ENCODE data around the gene SLC6A11.
A peak's percentile ranks its signal among the peaks of the same experiment; 100 is the strongest.

The SLC6A11 gene

GRCh38 chr3:10816019-10816862 is at the start of gene SLC6A11:
SLC6A11 (plus strand) TSS chr3:10816228; CDS start chr3:10816266, 38 bp downstream.
- no peak for DNase-seq

DNA sequence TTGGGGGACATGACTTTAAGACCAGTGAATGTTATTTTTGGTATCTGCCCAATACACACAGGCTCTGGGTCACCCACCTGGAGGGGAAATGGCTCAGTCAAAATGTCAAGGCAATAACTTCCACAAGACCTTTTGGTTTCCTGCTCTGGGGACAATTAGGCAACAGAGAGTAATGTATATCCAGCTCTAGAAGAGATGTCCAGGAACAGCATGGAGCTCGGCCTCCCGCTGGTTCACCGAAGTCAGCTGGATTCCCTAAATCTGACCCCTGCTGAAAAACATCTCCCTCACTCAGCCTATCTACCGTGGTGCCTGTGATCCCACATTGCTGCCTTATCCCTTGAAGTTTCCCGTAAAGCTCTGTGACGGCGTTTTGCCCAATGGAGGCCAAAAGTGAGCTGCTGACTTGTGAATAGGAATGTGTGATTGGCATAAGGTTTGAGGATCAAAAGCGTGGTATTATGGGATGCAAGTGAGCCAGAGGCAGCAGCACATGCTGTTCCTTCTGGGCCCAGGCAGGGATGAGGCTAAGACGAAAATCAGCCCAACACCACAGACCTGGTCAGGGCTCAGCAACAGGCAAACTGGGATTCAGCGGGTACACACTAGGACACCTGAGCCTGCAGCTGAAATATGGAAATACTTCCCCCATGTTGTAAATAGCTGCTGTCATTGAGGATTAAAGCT is 47.2 kb upstream of the SLC6A11 start:
- DNase-seq, result no peak

DNA sequence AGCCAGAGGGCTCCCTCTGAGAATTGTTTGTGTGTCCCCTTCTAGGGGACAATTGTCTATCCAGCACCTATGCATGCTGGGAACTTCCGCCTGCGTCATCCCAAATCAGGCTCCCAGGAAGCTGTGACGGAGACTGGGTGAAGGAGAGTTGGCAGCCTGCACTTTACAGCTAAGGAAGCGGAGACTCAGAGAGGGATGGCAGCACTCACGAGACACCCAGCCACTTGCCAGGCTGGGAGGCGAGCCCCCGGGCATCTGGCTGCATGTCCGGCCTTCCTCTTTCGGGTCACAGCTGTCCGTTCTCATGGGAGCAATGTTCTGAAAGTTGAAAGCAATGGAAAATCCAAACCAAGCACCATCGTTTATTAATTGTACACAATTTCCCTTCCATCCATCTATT is 45.5 kb upstream of the SLC6A11 start:
- no peak for DNase-seq

- no peak for DNase-seq
Measured at GRCh38 chr3:10770981-10771380, 45.0 kb upstream of the SLC6A11 start.

DNA sequence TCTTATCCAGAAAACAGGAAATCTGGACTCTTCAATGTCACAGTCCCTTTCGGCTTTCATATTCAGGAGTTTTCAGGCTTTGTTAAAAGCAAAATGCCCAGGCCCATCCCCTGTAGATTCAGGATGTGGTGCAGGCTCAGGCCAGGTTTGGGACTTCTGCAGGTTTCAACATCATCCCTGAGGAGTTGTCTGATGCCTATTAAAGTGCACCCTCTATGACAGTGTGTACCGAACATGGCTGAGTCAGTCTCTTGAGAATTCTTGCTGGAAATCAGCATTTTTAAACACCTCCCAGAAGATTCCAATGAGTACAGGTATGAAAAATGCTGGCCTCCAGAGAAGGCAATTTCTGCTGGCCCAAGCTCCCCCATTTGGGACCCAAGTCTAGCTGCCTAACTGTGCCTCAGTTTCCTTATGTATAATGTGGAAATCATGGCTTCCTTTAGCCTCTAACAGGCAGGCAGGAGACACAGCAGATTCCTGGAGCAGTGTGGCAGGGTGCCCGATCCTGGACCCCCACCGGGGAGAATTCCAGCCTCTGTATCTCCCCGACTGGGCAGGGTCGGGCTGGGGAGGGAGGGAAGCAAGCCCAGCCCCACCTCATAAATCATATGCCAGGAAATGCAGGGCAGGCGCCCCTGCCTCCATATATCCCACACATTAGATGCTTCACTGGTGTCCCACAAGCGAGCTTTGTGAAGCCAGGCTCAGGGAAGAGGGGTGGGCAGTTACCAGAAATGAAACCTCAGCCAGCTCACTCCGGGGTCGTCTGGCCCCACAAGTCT is 44.4 kb upstream of the SLC6A11 start:
- no peak for DNase-seq

GRCh38 chr3:10772271-10773161 is 43.5 kb upstream of the SLC6A11 start:
- DNase-seq, result no peak

DNA sequence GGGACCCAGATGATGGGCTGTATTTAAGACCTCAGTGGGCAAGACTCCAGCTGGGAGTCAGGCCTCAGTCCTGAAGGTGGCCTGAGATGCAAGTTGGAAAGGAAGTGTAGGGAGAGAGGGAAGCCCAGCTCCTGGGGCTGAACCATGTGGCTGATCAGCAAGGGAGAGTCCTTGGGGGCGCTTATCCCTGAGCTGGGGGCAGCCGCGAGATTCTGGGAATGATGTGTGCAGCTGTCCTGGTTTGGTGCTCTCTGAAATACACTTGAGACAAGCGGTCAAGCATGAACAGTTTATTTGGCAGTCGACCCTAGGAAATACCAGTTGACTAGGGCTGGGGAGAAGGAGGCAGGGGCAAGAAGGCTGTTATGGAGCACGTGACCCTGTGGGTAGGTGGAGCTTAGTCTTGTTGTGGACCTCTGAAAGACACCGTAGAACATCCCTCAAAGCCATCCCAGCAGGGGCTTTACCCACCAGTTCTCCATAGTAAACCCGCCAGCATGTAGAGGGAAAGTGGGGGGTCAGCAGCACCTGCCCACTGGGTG is 41.8 kb upstream of the SLC6A11 start:
- no peak for DNase-seq

- DNase-seq, result no peak
Measured at GRCh38 chr3:10774825-10775224, 41.2 kb upstream of the SLC6A11 start.

GRCh38 chr3:10775259-10775658 is 40.8 kb upstream of the SLC6A11 start:
- no peak for DNase-seq

- DNase-seq, result no peak
Measured at GRCh38 chr3:10775828-10776227, 40.2 kb upstream of the SLC6A11 start.

DNA sequence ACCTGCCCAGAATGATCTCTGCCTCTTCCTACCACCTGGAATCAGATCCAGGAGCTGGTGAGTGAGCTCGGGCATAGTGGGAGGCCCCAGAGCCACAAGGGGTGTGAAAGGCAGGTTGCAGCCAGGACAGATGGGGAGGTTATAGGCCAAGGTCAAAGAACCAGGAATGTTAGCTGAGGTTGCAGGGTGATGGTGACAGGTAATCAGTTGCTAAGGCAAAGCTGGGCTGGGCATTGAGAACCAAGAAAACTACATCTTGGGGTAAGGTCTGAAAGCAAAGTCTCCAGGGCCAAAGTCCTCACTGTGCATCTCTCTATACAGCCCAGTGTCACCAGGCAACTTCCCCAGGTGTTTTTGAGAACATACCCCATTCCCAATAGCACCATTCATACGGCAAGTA is 38.4 kb upstream of the SLC6A11 start:
- DNase-seq, result no peak

GRCh38 chr3:10778492-10779292 is 37.3 kb upstream of the SLC6A11 start:
- no peak for DNase-seq

- no peak for DNase-seq
Measured at GRCh38 chr3:10779293-10779805, 36.7 kb upstream of the SLC6A11 start.

- DNase-seq, result no peak
Measured at GRCh38 chr3:10780243-10780642, 35.8 kb upstream of the SLC6A11 start.

DNA sequence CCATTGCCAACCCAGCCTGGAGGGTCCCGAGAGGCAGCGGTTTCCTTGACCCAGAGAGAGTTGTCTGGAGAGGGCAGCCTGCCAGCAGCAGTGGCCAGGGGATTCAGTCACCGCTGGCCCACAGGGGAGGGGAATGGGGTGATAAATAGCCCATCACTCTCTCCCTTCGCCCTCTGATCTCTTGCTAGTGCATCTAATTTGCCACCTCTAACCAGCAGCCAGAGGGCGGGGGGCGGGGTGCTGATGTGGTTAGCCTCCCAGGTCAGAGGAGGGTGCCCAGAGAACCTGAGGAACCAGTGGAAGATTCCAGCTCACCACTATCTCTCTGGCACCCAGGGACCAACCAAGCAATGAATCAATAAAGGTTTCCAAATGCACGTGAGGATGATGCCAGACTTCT is 35.1 kb upstream of the SLC6A11 start:
- DNase-seq, result no peak

DNA sequence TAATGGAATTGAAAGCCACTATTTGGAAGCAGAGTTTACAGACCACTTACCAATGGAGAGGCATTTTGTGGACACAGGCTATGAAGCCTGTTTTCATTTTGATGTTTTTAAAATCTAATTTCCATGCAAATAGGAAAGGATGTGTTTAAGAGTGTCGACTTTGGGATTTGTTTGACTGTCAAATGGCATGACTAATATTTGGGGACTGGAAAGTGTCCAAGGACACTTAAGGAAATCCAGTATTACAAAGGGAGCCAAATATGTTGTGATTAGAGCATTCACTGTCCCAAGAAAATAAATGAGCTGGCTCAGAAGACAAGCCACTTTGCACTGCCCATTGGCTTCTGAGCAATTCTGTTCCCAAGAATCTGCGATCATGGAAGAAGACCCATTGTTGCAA is 34.0 kb upstream of the SLC6A11 start:
- DNase-seq, result peak; percentile 73

DNA sequence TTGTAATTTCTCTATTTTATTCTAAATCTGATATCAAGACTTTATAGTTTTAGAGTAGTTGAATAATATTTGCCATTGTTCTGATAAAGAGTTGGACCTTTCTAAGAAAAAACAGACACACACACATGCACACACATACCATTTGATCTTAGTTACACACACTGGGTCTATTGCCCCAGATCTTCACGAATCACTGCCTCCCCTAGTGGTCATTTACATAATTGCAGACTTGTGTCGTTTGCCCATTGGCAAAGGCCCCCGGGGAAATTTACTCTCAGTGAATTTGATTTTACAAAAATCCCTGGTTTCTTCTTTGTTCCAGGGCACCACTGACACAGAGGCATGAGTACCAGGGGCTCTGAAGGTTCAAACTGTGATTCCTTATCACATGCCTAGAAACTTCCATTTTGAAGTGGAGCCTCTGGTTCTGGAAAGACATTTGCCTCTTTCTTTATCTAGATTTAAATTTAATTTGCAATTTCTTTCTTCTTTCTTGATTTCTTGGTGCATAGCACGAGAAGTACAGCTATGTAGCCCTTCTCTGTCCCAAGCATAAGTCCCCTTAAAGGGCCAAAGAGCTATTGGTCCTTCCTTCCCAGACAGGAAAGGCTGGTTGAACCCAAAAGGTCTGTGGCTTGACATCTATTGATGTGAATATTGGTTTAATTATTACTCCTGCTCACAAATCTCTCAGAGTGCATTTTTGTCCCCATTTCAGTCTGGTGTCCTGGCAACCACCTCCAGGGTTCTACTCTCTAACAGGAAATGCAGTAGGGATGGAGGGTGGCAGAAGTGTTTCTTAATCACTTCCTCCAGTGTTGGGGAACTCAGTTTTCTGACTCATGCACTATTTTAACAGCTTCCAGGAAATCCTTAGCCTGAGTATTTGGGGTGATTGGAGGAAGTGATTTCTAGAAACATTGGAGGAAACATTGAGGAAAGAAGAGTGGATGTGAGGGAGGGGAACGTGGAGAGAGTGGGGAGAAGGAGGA is 32.4 kb upstream of the SLC6A11 start:
- DNase-seq, result peak; percentile 42

- no peak for DNase-seq
Measured at GRCh38 chr3:10786640-10787039, 29.4 kb upstream of the SLC6A11 start.

GRCh38 chr3:10788451-10788850 is 27.6 kb upstream of the SLC6A11 start:
- DNase-seq, result no peak

- DNase-seq, result no peak
Measured at GRCh38 chr3:10790713-10791112, 25.3 kb upstream of the SLC6A11 start.
